Stimulated activated CD4-positive, alpha-beta T cell treated with anti-CD3 and anti-CD28 coated beads, TNF-alpha, amount 100 ng/mL, for 24 hours (primary cell): ENCODE measurements around the gene RMND5A.
A peak's percentile ranks its signal among the peaks of the same experiment; 100 is the strongest.
"Not testable (repeated sequence)": the region's sequence is repeated elsewhere in the genome, so short reads cannot be mapped to it uniquely, and the experiment has no call there.

Source experiments
- DNase-seq, 3 experiments: peaks; one replicate each; pipeline ENCODE4 v3.0.0-alpha.2; 2020; ENCODE audit warnings: low read depth in 3 of 3

Gene RMND5A

GRCh38 chr2:86714579-86715173 lies 5.4 kb upstream of the RMND5A start:
- DNase-seq: not testable (repeated sequence)

GRCh38 chr2:86719263-86719636 lies 841 bp upstream of the RMND5A start:
- DNase-seq: not testable (repeated sequence)

- peak; percentile 11 to 50 (median 16) for DNase-seq
Observed at GRCh38 chr2:86720540-86721320, 639 bp downstream of the RMND5A start.

DNA sequence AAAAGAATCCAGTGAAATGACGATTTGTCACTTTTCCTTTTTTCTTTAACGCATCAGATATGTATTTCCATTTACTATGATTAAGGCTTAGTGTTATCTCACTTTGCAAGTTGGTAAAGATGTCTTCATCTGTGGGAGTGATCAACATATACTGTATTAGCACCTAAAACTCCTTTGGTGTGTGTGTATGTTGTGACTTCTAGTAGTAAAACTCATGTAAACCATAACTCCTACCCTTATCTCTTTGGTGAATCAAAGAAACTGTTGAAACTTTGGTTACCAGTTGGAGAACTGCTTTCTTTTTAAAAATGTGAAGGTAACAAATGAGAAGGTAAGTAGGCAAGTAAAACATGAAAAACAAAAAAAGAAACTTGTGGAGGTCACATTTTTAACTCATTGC lies 5.6 kb downstream of the RMND5A start:
- not testable (repeated sequence) for DNase-seq

DNA sequence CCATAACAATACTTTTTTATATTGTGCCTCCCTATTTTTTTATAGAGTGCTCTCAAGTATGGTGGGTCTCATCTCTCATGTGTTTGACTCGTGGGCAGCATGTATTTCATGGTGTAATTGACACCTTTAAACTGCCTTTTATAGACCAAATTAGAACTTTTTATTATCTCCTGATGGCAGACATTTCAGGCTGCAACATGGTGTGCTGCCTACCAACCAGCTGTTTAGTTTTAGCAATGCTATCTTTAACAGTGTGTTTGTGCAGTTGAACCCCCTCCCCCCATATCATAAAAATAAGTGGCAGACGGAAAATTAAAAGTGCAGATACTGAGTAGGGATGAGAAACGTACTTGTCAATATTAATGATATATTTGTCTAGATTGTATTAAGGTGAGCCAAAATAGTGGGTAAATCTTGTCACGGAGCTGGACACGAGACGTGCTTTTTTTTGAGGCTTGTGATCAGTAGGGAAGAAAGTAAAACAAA lies 12.0 kb downstream of the RMND5A start:
- DNase-seq: not testable (repeated sequence)

- not testable (repeated sequence) for DNase-seq
Observed at GRCh38 chr2:86732837-86733236, 12.7 kb downstream of the RMND5A start.

- DNase-seq: not testable (repeated sequence)
Observed at GRCh38 chr2:86733528-86733927, 13.4 kb downstream of the RMND5A start.

DNA sequence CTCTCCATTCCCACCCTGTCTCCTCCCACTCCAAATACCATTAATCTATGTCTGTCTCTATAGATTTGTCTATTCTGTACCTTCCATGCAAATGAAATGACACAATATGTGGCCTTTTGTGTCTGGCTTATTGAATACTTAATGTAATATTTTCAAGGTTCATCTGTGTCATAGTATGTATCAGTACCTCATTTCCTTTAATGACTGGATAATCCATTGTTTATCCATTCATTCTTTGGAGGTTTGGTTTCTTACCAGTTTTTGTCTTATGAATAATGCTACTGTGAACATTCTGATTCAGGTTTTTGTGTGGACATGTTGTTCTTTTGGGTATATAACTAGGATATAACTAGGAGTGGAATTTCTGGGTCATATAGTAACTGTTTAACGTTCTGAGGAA lies 14.8 kb downstream of the RMND5A start:
- not testable (repeated sequence) for DNase-seq

DNA sequence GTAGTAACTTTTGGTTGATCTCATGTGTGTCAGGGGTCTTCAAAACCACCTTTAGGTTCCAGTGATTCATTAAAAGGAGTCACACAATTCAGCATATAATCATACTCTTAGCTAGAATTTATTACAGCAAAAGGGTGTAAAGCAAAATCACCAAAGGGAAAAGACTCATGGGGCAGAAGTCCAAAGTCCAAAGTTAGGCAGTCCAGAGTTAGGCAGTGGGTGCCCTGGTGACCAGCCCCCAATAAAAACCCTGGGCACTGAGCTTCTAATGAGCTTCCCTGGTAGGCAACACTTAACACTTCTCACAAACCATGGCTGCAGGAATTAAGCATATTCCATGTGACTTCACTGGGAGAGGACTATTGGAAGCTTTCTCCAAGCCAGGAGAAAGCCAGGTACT lies 19.4 kb downstream of the RMND5A start:
- DNase-seq: not testable (repeated sequence)

DNA sequence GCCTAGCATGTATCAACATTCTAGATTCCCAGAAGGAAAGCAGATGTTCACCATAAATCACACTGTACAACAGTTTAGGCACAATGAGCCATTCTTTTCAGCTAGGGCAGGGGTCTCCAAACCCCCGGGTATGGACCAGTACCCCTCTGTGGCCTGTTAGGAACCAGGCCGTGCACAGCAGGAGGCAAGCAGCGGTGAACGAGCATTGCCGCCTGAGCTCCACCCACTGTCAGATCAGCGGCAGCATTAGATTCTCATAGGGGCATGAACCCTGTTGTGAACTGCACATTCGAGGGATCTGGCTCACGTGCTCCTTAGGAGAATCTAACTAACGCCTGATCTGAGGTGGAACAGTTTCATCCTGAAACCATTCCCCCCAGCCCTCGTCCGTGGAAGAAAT lies 19.8 kb downstream of the RMND5A start:
- DNase-seq: not testable (repeated sequence)

DNA sequence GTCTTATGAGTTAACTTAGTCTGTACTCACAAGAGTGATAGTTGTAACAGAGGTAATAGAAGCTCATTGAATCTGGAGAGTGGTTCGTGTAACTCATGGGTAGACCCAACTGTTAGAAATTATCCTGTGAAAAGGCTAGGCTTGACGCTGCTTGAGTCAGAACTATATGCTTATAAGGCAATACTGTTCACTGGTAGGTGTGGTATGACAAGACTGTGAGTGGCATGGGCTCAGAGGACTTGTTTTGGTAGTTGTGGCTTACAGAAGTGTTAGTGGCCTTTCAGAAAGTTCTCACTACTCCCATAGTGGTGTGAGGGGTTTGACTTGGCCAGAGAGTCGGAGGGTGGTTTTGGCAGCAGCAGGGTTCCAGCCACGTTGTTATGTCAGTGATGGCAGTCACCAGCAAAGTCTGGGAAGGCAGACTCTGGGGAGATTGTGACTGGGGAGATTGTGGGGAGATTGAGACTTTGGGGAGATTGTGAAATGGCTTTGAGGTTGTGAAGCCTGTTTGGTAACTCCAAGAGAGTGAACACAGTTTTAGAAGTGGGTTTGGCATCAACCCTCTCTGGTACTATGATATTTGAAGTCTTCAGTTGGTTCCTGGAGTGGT lies 21.9 kb downstream of the RMND5A start:
- DNase-seq: not testable (repeated sequence)

DNA sequence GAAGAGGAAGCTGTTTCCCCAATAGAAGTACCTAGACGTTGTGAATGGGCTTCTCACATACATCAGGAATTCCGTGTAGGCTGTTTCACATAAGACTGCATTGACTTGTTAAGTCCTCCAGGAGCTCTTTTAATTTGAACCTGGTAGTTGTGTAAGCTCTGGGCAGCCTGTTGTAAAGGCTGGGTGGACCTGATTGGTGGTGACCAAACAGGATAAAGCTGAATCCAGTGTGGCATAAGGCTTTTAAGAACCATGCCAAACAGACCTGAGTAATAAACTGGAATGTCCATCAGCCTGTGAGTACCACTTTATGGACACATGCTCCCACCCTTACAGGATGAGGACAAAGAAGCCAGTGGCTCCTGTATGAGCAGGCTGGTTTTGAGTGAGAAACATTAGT lies 24.1 kb downstream of the RMND5A start:
- no peak for DNase-seq

GRCh38 chr2:86746939-86747338 lies 26.8 kb downstream of the RMND5A start:
- DNase-seq: no peak

DNA sequence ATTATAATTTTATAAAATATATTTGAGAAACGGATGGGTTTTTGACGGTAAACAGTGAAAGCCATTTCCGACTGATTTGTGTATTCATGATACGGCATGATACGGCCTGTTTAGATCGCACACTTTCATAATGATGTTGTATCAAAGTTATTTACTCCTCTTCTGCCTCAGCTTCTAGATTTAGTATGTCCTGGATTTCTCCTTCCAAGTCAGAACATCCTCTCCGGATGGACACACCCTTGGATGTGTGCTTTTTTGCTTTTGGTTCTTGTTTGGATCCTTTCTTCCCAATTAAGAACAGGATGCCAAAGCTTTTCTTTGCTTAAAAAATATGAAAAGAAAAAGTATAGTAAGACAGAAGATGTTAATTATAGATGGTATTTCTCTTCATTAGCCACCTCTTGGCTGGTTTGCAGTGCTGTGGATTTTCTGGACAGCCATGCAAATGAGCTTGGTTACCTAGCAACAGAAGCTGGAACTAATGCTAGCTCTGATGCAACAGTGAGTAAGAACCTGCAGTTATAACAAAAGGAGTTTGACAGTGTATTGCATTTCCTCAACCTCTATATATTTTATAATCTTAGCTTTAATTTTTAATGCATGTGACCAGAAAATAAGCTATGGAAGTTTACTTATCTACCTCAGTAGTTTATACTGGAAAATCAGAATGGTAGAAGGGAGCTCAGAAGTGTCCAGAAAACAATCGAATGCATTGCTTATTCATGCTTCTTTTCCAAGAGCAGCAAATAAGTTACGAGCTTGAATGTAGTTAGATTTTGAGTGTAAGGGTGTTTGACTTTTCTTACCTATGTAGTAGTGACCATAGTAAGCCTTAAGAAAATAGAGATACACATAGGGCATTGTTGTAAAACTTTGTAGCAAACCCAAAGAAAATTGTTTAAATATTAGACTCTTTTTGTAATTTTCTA lies 27.9 kb downstream of the RMND5A start:
- DNase-seq: no peak

- no peak for DNase-seq
Observed at GRCh38 chr2:86750240-86750839, 30.2 kb downstream of the RMND5A start.

GRCh38 chr2:86751778-86752177 lies 31.7 kb downstream of the RMND5A start:
- no peak for DNase-seq

DNA sequence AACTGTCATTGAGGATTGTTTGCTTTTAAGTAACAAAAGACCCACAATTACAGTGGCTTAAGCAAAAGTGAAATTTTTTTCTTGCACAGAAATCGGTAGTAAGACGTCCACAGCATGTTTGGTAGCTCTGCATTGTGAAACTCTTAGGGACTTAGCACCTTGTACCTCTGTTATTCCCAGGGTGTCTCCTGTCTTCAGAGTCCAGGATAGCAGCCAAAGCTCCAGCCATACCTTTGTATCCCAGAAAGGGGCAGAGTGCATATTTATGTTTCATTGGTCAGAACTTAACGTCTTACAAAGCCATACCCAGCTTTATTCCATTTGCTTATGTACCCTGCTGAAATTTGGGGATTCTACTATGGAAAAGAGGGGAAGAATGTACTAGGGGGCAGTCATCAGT lies 32.8 kb downstream of the RMND5A start:
- no peak for DNase-seq

DNA sequence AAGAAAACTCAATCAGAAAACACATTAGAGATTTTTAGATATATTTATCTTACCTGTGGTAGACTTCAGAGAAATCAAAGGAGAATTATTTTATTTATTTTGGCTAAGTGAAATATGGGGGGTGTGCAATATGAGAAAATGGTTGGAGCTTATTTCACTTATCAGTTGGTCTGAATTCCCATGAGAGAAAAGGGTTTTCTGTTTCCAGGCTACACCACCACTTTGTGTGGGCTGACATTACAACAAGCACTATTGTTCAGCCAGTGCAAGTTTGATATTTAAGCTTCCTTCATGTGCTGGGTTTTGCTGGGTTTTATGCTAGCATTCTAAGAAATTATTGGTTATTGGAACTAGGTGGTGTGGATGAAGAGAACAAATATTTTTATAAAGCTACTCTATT lies 33.5 kb downstream of the RMND5A start:
- DNase-seq: no peak

- no peak for DNase-seq
Observed at GRCh38 chr2:86758405-86758804, 38.3 kb downstream of the RMND5A start.

DNA sequence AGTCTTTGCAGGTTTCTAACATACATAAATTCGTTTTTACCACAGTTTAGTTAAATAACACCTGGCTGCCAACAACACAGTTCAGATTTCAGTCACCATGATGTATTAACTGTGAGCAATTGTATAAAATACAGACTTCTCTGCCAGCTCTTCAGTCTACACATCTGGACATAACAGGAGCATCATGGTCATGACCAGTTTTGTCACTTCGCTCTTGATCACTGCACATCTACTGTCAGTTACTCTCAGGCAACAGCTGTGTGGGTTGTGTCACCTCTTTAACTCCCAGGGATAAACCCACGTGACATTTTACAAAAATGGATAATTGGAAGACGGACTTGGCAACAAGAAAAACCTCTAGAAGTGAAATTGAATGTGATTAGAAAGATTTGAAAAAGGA lies 40.3 kb downstream of the RMND5A start:
- DNase-seq: no peak

GRCh38 chr2:86764661-86765309 lies 44.7 kb downstream of the RMND5A start:
- no peak for DNase-seq
